Lower leg skin (tissue), 3 donors: ENCODE data around the gene SLC10A7.

ENCODE experiments used
- POLR2A ChIP-seq, 2 donors: fragments of 450-650 bp; IDR thresholded peaks; one replicate each; pipeline ENCODE4 v1.6.1; 2016 to 2017; ENCODE audit warnings: antibody characterized with exemption in 2 of 2, mild to moderate bottlenecking in 1 of 2, moderate library complexity in 1 of 2
- TF ChIP-seq, protein P1 (sequence below), 3 donors: fragments of 450-650 bp; IDR thresholded peaks; one replicate each; pipeline ENCODE4 v1.5.1; 2016; ENCODE audit warnings: antibody characterized with exemption in 3 of 3, mild to moderate bottlenecking in 3 of 3, moderate library complexity in 2 of 3

DNA sequence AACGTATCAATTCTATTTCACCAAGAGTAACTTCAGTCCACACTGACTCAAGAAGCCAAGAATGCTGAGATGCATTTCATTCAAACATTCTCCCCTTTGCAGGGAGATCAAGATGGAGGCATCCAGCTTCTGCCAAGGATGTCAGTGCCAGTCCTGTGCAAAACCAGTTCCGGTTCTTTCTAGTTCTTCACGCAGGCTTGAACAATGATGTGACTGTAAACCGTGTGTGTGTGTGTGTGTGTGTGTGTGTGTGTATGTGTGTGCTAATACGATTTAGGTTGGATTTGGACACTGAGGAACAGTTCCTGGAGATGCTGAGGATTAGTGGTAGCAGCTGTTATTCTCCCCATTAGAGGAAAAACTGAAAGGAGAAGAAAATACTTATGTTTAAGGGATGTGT lies 307.5 kb downstream of the SLC10A7 start, which contains the start of gene REELD1:
- TF ChIP-seq, protein P1, sequence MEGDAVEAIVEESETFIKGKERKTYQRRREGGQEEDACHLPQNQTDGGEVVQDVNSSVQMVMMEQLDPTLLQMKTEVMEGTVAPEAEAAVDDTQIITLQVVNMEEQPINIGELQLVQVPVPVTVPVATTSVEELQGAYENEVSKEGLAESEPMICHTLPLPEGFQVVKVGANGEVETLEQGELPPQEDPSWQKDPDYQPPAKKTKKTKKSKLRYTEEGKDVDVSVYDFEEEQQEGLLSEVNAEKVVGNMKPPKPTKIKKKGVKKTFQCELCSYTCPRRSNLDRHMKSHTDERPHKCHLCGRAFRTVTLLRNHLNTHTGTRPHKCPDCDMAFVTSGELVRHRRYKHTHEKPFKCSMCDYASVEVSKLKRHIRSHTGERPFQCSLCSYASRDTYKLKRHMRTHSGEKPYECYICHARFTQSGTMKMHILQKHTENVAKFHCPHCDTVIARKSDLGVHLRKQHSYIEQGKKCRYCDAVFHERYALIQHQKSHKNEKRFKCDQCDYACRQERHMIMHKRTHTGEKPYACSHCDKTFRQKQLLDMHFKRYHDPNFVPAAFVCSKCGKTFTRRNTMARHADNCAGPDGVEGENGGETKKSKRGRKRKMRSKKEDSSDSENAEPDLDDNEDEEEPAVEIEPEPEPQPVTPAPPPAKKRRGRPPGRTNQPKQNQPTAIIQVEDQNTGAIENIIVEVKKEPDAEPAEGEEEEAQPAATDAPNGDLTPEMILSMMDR (IDR thresholded peaks at IDR 0.05): no peak
- TF ChIP-seq POLR2A (IDR thresholded peaks at IDR 0.05): no peak
